ENCODE measurements around the gene SREBF1.

The SREBF1 gene

DNA sequence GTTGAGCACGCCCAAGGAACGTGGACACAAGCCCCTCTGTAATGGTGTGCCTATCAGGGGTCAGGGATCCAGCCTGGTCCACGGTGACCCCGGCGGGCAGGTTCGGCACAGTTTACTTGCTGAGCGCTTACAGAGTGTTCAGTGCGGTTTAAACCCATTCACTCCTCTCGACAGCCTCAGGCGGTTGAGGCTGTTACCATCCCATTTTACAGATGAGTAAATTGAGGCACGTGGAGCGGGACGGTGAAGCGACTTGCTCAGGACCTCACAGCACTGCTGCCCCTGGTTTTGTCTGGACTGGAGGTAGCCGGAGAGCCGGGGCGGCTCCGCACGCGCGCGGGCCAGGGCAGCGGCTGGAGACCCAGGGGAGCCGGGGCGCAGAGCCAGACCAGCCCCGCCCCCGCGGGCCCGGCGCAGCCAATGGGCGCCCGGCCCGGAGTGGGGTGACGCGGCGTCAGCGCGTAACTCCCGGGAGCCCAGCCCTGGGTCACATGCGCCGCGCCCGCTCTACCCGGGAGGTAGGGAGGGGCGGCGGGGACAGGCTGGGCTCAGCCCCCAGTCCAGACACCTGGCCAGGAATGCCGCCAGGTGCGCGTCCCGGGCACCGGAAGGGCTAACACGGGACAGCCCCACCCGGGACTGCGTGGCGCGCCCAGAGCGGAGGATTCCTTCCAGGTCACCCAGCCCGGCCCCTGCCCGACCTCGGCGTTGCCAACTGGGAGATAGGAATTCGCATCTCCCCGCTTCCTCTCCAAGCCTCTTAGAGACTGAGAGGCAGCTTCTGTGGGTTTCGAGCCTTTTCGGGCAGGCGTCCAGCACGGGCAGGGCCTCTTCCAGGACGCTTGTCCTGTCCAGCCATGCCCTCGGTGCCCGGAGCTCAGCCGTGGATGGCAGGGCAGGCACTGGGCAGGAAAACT, 3.3 kb upstream of the SREBF1 start:
- DNase-seq: peak; percentile 66 to 81

- no peak for DNase-seq
Measured at GRCh38 chr17:17837966-17838962, 1.5 kb upstream of the SREBF1 start.

DNA sequence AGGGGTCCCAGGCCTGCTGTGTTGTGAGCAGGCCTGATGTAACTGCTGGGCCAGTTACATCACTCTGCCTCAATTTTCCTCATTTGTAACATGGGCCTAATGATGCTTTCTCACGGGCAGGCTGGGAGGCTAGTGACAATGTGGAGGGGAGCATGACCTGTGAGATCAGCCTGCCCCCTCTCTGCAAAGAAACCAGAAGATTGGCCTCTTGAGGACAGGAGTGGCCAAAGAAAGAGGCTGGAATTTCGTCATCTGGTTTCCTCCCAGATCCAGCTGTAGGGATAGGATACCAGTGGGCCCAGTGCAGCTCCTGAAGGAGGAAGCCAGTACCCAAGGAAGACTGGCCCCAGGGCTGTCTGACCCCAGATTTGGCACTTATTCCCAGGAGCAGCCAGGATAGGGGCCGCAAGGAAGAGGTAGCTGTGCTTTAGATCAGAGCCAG, 615 bp upstream of the SREBF1 start:
- no peak for DNase-seq

- DNase-seq: peak; percentile 93 to 98
Measured at GRCh38 chr17:17836250-17836817, 452 bp downstream of the SREBF1 start.

GRCh38 chr17:17835415-17836249, 1.2 kb downstream of the SREBF1 start:
- no peak for DNase-seq

DNA sequence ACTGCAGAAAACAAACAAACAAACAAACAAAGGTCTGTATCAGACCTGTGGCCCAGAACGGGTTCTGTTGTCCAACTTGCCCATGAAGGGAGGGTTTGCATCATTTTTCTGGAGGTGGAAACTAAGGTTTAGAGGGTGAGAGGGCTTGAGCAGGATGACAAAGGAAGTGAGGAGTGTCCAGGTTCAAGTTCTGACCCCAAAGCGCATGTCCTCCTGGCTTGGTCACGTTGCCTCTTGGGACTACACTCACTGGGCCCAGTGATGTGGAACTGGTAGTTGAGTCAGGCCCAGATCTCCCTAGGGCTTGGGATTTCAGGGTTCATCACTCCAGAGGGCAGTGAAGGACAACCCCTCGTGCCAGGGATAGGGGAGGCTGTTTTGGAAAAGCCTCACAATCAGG, 1.8 kb downstream of the SREBF1 start:
- DNase-seq: no peak

DNA sequence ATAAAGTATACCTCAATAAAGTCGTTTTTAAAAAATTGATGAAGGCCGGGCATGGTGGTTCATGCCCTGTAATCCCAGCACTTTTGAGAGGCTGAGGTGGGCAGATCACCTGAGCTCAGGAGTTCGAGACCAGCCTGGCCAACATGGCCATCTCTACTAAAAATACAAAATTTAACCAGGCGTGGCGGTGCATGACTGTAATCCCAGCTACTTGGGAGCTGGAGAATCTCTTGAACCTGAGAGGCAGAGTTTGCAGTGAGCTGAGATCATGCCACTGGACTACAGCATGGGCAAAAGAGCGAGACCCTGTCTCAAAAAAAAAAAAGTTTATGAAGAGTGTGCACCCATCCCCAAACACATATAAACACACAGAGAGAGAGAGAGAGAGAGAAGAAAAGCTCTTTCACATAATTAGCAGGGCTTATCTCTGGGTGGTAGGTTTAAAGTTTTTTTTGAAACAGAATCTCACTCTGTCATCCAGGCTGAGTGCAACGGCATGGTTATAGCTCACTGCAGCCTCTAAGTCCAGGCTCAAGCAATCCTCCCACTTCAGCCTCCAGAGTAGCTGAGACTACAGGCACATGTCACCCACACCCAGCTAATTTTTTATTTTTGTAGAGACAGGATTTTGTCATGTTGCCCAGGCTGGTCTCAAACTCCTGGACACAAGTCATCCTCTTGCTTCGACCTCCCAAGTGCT, 3.0 kb downstream of the SREBF1 start:
- DNase-seq: no peak

- no peak for DNase-seq
Measured at GRCh38 chr17:17832032-17832363, 4.8 kb downstream of the SREBF1 start.

- no peak for DNase-seq
Measured at GRCh38 chr17:17831208-17832031, 5.4 kb downstream of the SREBF1 start.

DNA sequence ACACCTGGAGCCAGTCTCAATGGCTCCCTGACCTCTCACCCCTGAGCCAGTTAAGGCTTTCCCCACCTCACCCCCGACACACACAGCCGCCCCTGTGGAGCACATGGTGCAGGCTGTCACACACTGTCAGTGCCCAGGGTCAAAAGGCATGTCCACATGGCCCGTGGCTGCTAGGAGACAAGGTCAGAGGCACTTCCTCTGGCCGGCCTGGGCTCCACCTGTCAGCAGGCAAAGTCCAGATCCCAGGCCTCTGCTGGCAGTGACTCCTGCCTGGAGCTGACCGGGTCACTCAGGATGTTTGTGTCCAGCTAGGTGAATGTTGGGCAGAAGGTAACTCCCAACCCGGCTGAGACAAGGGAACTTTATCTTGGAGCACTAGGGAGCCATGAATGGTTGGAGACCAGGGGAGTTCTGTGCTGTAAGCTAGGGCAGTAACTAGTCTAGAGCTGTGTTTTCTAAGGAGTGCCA, 6.0 kb downstream of the SREBF1 start:
- DNase-seq: no peak

DNA sequence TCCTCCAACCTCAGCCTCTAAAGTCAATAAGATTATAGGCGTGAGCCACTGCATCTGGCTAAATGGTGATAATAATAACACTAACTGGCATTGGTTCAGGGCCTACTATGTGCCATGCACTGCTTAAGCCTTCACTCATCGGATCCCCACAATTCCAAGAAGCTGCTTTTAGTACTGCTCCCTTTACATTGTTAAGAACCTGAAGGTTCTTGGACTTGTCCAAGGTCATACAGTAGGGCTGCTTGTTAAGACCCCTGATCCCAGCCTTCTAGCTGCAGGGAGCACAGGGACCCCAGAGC, 6.6 kb downstream of the SREBF1 start:
- DNase-seq: no peak

DNA sequence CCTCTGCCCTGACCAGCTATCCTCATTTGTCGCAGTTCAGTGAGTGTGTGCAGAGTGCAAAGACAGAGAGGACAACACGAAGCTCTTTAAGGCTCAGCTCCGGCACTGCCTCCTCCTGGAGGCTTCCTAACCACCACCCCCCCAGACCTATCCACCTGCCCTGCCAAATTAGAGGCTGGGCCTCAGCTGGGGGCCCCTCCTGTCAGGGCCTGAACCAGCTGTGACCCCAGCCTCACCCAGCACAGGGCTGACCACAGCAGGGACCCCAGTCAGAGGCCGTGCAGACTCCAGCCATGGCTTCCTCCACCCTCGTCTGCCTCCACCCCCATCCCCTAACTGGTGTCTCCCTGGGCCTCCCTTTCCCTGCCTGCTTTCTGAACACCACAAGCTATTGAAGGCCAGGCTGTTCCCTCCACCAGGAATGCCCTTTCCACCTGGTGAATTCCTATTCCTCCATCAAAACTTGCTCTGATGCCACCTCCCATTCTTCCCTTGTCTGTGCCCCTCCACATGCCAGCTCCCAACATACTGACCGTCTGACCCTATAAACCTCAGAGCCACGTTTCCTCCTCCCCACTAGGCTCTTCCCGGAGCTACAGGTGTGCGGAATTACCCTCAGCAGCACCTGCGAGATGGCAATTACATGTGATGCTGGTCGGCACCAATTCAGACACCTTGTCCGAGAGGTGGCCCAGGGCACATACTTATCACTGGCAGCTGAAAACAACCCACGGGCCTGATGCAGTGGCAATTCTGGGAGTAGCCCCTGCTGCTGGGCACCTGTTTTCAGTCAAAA, 8.8 kb downstream of the SREBF1 start:
- no peak for DNase-seq

DNA sequence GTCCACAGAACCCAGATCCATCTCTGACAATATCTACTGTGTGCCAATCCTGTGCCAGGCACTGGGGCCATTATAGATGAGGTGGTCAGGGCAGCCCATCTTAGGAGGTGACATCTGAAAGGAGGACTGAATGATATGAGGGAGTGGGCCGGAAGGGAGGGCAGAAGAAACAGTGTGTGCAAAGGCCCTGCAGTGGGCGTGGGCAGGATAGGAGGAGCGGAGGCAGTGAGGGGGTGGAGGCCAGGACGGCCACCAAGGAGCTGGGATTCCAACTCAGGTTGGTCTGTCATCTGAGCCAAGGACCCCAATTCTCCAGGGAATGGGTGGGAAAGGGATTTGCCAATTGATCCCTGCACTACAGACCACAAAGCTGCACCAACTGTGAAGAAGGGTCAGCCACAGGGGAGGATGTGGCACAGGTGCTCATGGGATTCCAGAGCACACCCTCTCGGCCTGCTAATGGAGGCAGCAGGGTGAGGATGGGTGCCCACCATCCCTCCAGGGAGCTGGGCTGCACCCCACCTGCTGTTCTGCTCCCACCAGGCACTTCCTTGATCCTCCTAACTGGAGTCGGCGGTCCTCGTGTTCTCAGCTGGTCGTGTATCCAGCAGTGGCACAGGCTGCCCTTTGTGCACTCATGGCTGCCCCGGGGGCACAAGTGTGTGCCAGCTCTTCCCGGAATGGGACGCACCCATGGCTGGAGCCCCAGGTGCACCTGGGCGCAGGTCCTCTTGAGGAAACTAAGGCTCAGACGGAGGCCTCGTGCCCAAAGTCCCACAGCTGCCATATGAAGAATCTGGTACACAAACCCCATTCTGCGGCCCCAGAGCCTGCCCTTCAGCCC, 9.6 kb downstream of the SREBF1 start:
- no peak for DNase-seq

- no peak for DNase-seq
Measured at GRCh38 chr17:17826342-17826713, 10.5 kb downstream of the SREBF1 start.

GRCh38 chr17:17824783-17825614, 11.8 kb downstream of the SREBF1 start:
- DNase-seq: no peak

DNA sequence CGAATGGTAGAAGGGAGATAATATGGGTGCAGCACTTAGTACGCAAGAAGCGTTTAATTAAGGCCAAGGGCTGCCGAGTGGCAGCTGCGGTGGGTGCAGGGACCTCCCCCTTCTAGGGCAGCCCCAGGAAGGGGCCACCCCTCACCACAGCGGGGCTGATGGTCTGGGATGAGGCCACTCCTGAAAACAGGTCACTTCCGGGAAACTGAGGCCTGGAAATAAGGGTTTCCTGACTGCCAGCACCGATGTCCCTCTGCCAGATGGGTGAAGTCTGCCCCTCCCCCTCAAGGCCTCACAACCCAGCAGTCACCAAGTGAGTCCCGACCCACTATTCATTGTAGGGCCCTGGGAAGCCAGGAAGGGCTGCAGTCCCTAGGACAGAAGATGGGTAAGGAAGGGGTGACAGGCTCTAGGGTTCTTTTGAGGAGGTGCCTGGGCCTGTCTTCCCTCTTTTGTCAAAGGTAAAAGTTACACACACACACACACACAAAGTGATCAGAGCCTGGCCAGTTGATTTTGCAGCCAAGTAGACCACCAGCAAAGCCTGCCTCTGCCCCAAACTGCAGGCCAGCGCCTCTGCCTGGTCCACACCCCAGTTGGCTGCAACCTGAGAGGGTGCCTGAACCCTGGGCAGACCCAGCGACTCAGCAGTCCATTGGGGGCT, 12.5 kb downstream of the SREBF1 start:
- DNase-seq: no peak

DNA sequence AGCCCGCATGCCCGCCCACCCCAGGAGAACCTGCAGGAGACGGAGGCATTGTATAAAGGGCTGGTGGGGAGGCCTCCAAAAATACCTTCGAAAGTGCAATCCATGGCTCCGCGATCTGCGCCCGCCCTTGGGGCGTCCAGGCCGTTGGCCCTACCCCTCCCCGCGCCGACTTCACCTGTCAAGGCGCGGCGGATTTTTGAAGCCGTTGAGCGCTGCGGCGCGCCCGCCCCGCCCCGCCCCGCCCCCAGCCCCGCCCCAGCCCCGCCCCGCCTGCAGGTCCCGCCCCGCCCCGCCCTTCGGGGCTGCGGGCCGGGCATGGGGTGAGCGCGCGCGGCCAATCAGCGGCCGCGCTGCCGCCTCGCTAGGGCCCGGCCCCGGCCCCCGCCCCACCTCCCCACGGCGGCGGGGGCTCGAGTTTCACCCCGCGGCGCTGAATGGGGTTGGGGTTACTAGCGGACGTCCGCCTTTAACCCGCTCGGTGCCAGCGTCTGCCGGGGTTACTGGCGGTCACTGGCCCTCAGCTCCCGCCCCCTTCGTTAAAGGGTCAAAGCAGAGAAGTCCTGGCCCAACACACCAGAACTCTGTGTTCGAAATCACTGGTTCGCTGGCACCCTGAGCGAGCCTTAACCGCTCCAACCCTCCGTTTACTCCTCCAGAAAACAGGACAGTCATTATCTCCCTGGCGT, 13.2 kb downstream of the SREBF1 start:
- DNase-seq: peak; percentile 80 to 86
